H1 (cell line): ENCODE results near the gene OCSTAMP. TPM values are rescaled to one million over a fixed set of nuclear protein-coding genes. Genes with fewer than 3 reads are reported as not detected.
A peak's percentile ranks its signal among the peaks of the same experiment; 100 is the strongest.

Experiments used
- CTCF ChIA-PET: fragments of 300-600 bp; sonication (Branson Sonifier 250); formaldehyde crosslinking; loops from one replicate; lab custom pipeline; 2021; ENCODE audit not compliant: partially characterized antibody; lab: Charles Lee
- POLR2A ChIA-PET: fragments of 300-600 bp; sonication (Branson Sonifier 250); formaldehyde crosslinking; loops from one replicate; lab custom pipeline; 2021; ENCODE audit warnings: inconsistent platforms; ENCODE audit not compliant: partially characterized antibody; lab: Charles Lee
- DNase-seq, 2 experiments: peaks; one replicate each; pipeline versions ENCODE4 v3.0.0 to v3.0.0-alpha.2; 2010 to 2022; ENCODE audit warnings: low spot score in 2 of 2, low read depth in 1 of 2, mixed read lengths in 1 of 2
- FAIRE-seq: peaks from 2 replicates; lab custom pipeline; 2011; peaks lifted over from hg19 to GRCh38; lab: Jason Lieb, UNC
- H2AFZ ChIP-seq: 2 replicates; pipeline ENCODE4 v1.8.1; 2012; ENCODE audit warnings: low read length, inconsistent platforms
- H2AK5ac ChIP-seq: 2 replicates; pipeline ENCODE4 v1.6.1; 2013; ENCODE audit warnings: low read depth, low read length
- H2BK120ac ChIP-seq: replicated peaks from 2 replicates; pipeline ENCODE3; 2013; ENCODE audit warnings: low read depth, low read length, inconsistent platforms
- H2BK12ac ChIP-seq: 2 replicates; pipeline ENCODE4 v1.6.1; 2013; ENCODE audit warnings: low read depth, low read length
- H2BK15ac ChIP-seq: 2 replicates; pipeline ENCODE4 v1.6.1; 2013; ENCODE audit warnings: low read length
- H2BK20ac ChIP-seq: 2 replicates; pipeline ENCODE4 v1.6.1; 2013; ENCODE audit warnings: low read length
- H2BK5ac ChIP-seq: 2 replicates; pipeline ENCODE4 v1.6.1; 2013; ENCODE audit warnings: low read depth, low read length
- H3K14ac ChIP-seq: 2 replicates; pipeline ENCODE4 v1.6.1; 2013; ENCODE audit warnings: inconsistent platforms; ENCODE audit not compliant: insufficient read length
- H3K18ac ChIP-seq: 2 replicates; pipeline ENCODE4 v1.6.1; 2013; ENCODE audit warnings: low read length; ENCODE audit errors: extremely low read depth
- H3K23ac ChIP-seq: 2 replicates; pipeline ENCODE4 v1.6.1; 2013; ENCODE audit warnings: inconsistent platforms; ENCODE audit not compliant: insufficient read length
- H3K23me2 ChIP-seq: 2 replicates; pipeline ENCODE4 v1.6.1; 2013; ENCODE audit warnings: low read depth, low read length
- H3K27ac ChIP-seq: 2 replicates; pipeline ENCODE4 v1.6.1; 2011; ENCODE audit warnings: low read depth, low read length, inconsistent platforms
- H3K27me3 ChIP-seq, 4 experiments: replicated peaks in 1 of 4; 1 replicate in 1 of 4; 2 replicates in 3 of 4; pipeline versions ENCODE4 v1.6.1 to v1.8.1; 2011 to 2013; ENCODE audit warnings: low read length in 3 of 4, mild to moderate bottlenecking in 3 of 4, inconsistent platforms in 2 of 4, mixed read lengths in 2 of 4, moderate library complexity in 1 of 4; ENCODE audit not compliant: control insufficient read depth in 3 of 4, insufficient read depth in 3 of 4; ENCODE audit errors: extremely low read depth in 1 of 4
- H3K36me3 ChIP-seq, 4 experiments: 2 replicates each; pipeline versions ENCODE4 v1.6.1 to v1.8.1; 2011 to 2013; ENCODE audit warnings: mild to moderate bottlenecking in 4 of 4, low read length in 3 of 4, moderate library complexity in 2 of 4, control low read depth in 1 of 4, inconsistent platforms in 1 of 4; ENCODE audit not compliant: insufficient read depth in 4 of 4, control insufficient read depth in 2 of 4
- H3K4ac ChIP-seq: replicated peaks from 2 replicates; pipeline ENCODE3; 2013; ENCODE audit warnings: low read length, low read depth, mixed read lengths, inconsistent platforms; ENCODE audit not compliant: insufficient read length
- H3K4me1 ChIP-seq, 4 experiments: replicated peaks in 1 of 4; 1 replicate in 1 of 4; 2 replicates in 3 of 4; pipeline versions ENCODE4 v1.6.1 to v1.8.1; 2011 to 2013; ENCODE audit warnings: low read length in 3 of 4, inconsistent platforms in 2 of 4, mixed read lengths in 1 of 4; ENCODE audit not compliant: insufficient read depth in 4 of 4, control insufficient read depth in 3 of 4
- H3K4me2 ChIP-seq, 2 experiments: 2 replicates each; pipeline versions ENCODE4 v1.6.1 to v1.8.1; 2011 to 2013; ENCODE audit warnings: low read depth in 2 of 2, low read length in 2 of 2, control low read depth in 1 of 2, inconsistent platforms in 1 of 2, mild to moderate bottlenecking in 1 of 2; ENCODE audit not compliant: insufficient read depth in 1 of 2
- H3K4me3 ChIP-seq, 4 experiments: fragments of 200-600, 300-600 bp in 1 of 4; sonication (generic), shearing (Covaris generic), sonication (Bioruptor Twin) in 1 of 4; 2 replicates each; pipeline versions ENCODE4 v1.5.1 to v1.8.1; 2011 to 2016; ENCODE audit warnings: low read length in 4 of 4, low read depth in 3 of 4, control low read depth in 2 of 4, inconsistent platforms in 2 of 4, mild to moderate bottlenecking in 2 of 4, mixed read lengths in 1 of 4, moderate library complexity in 1 of 4; ENCODE audit not compliant: insufficient read depth in 2 of 4; ENCODE audit errors: extremely low read depth in 1 of 4
- H3K56ac ChIP-seq: replicated peaks from 2 replicates; pipeline ENCODE3; 2013; ENCODE audit warnings: low read depth, mild to moderate bottlenecking, mixed read lengths, low read length, inconsistent platforms; ENCODE audit not compliant: insufficient read length
- H3K79me1 ChIP-seq: 2 replicates; pipeline ENCODE4 v1.6.1; 2013; ENCODE audit warnings: low read depth, low read length, control low read depth
- H3K79me2 ChIP-seq, 2 experiments: 2 replicates each; pipeline versions ENCODE4 v1.6.1 to v1.8.1; 2012 to 2013; ENCODE audit warnings: low read length in 2 of 2, mild to moderate bottlenecking in 2 of 2, inconsistent platforms in 1 of 2; ENCODE audit not compliant: insufficient read depth in 2 of 2, control insufficient read depth in 1 of 2
- H3K9ac ChIP-seq, 4 experiments: replicated peaks in 1 of 4; 1 replicate in 1 of 4; 2 replicates in 3 of 4; pipeline versions ENCODE4 v1.6.1 to v1.8.1; 2011 to 2013; ENCODE audit warnings: low read depth in 3 of 4, low read length in 3 of 4, control low read depth in 2 of 4, mild to moderate bottlenecking in 2 of 4, moderate library complexity in 2 of 4, inconsistent platforms in 1 of 4; ENCODE audit errors: extremely low read depth in 1 of 4
- H3K9me3 ChIP-seq, 2 experiments: 2 replicates each; pipeline versions ENCODE4 v1.6.1 to v1.8.1; 2012 to 2013; ENCODE audit warnings: mild to moderate bottlenecking in 2 of 2, moderate library complexity in 2 of 2, control low read depth in 1 of 2, inconsistent platforms in 1 of 2, low read depth in 1 of 2, low read length in 1 of 2, mixed read lengths in 1 of 2; ENCODE audit not compliant: insufficient read depth in 2 of 2
- H4K20me1 ChIP-seq, 2 experiments: replicated peaks in 1 of 2; 2 replicates each; pipeline versions ENCODE3 to v1.8.1; 2011 to 2013; ENCODE audit warnings: inconsistent platforms in 2 of 2, low read length in 2 of 2, mild to moderate bottlenecking in 1 of 2; ENCODE audit not compliant: insufficient read depth in 2 of 2, control insufficient read depth in 1 of 2
- H4K5ac ChIP-seq: 2 replicates; pipeline ENCODE4 v1.6.1; 2013; ENCODE audit warnings: low read length, low read depth, mixed read lengths, inconsistent platforms; ENCODE audit not compliant: insufficient read length
- H4K8ac ChIP-seq: 2 replicates; pipeline ENCODE4 v1.8.0; 2013; ENCODE audit warnings: mild to moderate bottlenecking, moderate library complexity, low read length, inconsistent platforms; ENCODE audit not compliant: insufficient read depth; ENCODE audit errors: extremely low read depth
- H4K91ac ChIP-seq: replicated peaks from 2 replicates; pipeline ENCODE3; 2013; ENCODE audit warnings: low read length, mixed read lengths, inconsistent platforms; ENCODE audit not compliant: insufficient read length
- whole genome bisulfite sequencing, 2 experiments: shearing (Covaris generic) in 1 of 2; methylation state at CpG; one replicate each; pipeline versions ENCODE4 v1.1.6 to v1.1.7; 2013 to 2015; ENCODE audit warnings: low lambda C conversion rate in 2 of 2, mixed read lengths in 2 of 2, inconsistent platforms in 1 of 2, low coverage in 1 of 2, missing lambda C conversion rate in 1 of 2; ENCODE audit not compliant: insufficient replicate concordance in 2 of 2, insufficient coverage in 1 of 2, insufficient read length in 1 of 2; ENCODE audit errors: extremely low coverage in 1 of 2, missing lambda C conversion rate in 1 of 2; 5-methylcytosine and 5-hydroxymethylcytosine counted together
- polyA plus RNA-seq, 7 experiments: library from polyadenylated mRNA; depleted of rRNA in 3 of 7; stranded (reverse) in 5 of 7; unstranded in 2 of 7; fragments of >200 nt in 5 of 7; fragments of 200-250 nt in 2 of 7; gene quantifications; 1 replicate in 5 of 7; 2 replicates in 1 of 7; 4 replicates in 1 of 7; pipeline versions ENCODE4 v1.2.1 to v1.2.3, GENCODE V29; 2011 to 2013; ENCODE audit warnings: missing spikeins in 2 of 7, mixed read lengths in 2 of 7
- total RNA-seq: library from RNA; stranded (reverse); fragmentation: NEBNext Ultra II Directional; extraction: Animal tissue kit (Norgen Biotek cat#: 25700); gene quantifications from 2 replicates; pipeline ENCODE4 v1.2.1, GENCODE V29; 2021

Gene OCSTAMP
- total and polyA plus RNA-seq, 2 of the 8 experiments (the other 6 are each of a cell fraction or from before 2014, with no cell fraction given) = 0.09 to 0.13 TPM

- Histone ChIP-seq H4K20me1 (no peaks in the 10 kb centered on the region), H2BK120ac (no peak overlapping the region), H2BK20ac (no peak overlapping the region), H4K91ac (no peak overlapping the region), H3K36me3 (no peaks in the 10 kb centered on the region), H2BK15ac (no peak overlapping the region), H3K23me2 (peaks cover 2% of the 10 kb centered on the region; the same call in 1 of the 2 replicates), H3K27ac (no peak overlapping the region), H3K14ac (no peak overlapping the region), H2BK12ac (no peak overlapping the region), H3K4me1 (peaks cover 18 to 26% (median 19%) of the 10 kb centered on the region in 4 experiments), H3K79me2 (no peaks in the 10 kb centered on the region), H3K23ac (no peak overlapping the region), H3K27me3 (no peaks in the 10 kb centered on the region), H4K5ac (no peak overlapping the region), H3K79me1 (no peaks in the 10 kb centered on the region; the same call in 1 of the 2 replicates), H3K4me2 (no peak overlapping the region), H2AFZ (no peak overlapping the region), H3K4me3 (no peak overlapping the region), H4K8ac (no peak overlapping the region), H3K56ac (no peak overlapping the region), H3K9ac (no peak overlapping the region), H3K18ac (no peak overlapping the region), H2BK5ac (0 out of 2 replicates have a peak overlapping the region, but pooled peaks have one; percentile 8), H2AK5ac (no peak overlapping the region), H3K9me3 (no peaks in the 10 kb centered on the region), H3K4ac (no peak overlapping the region)
- POLR2A ChIA-PET = interaction anchor here (0.7 to 2.3 kb wide), 5 partner anchors 10 to 265 kb away, joined by 3 to 5 read pairs (median 3); no protein-coding TSS in a partner anchor
- no peak for DNase-seq
- CTCF ChIA-PET = interaction anchor here (1.0 to 4.9 kb wide), 9 partner anchors 8 to 125 kb away, joined by 3 to 64 read pairs (median 5); partner anchors contain the start of gene OCSTAMP
- WGBS, 2 experiments = 87% methylated on average over 5 of the region's 5 CpGs; no CpG with 5 or more reads in 1 of the 2 experiments
- FAIRE-seq = no peak
These were observed 8.1 kb upstream of the OCSTAMP start for GRCh38 chr20:46558511-46558959.
